Measurements from ENCODE around the gene MFSD8.
"Not testable (repeated sequence)": the region's sequence is repeated elsewhere in the genome, so short reads cannot be mapped to it uniquely, and the experiment has no call there.

Gene MFSD8

GRCh38 chr4:127931836-127932235, 33.1 kb downstream of the MFSD8 start:
- not testable (repeated sequence) for DNase-seq

DNA sequence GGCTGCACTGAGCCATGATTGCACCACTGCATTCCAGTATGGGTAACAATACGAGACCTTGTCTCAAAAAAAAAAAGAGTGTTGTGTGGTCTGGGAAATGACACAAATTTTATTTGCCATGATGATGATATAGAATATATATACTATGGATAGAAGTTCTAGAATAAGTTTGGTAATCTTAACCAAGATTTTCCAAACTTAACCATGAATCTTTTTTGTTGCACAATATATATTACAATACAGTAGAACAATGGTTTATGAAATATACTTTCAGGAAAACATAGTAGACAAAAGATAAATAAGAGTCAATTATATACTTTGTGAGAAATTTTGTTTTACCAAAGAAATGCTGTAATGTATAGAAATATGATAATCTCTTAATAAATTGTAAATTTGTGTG, 34.8 kb downstream of the MFSD8 start:
- no peak for DNase-seq

- not testable (repeated sequence) for DNase-seq
Observed at GRCh38 chr4:127925720-127926119, 39.3 kb downstream of the MFSD8 start.

DNA sequence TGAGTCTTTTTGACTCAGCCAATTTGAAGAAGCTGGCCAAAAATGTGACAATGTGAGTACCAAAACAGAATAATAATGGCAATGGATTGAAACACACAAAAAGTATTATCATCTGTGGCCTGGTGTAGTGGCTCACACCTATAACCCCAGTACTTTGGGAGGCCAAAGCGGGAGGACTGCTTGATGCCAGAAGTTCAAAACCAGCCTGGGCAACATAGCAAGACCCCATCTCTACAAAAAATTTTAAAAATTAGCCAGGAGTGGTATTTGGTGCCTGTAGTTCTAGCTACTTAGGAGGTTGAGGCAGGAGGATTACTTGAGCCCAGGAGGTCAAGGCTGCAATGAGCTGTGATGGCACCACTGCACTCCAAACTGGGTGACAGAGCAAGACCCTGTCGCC, 42.7 kb downstream of the MFSD8 start:
- DNase-seq = no peak

GRCh38 chr4:127920521-127920920, 44.5 kb downstream of the MFSD8 start:
- no peak for DNase-seq

GRCh38 chr4:127917151-127917550, 47.8 kb downstream of the MFSD8 start:
- DNase-seq = no peak

DNA sequence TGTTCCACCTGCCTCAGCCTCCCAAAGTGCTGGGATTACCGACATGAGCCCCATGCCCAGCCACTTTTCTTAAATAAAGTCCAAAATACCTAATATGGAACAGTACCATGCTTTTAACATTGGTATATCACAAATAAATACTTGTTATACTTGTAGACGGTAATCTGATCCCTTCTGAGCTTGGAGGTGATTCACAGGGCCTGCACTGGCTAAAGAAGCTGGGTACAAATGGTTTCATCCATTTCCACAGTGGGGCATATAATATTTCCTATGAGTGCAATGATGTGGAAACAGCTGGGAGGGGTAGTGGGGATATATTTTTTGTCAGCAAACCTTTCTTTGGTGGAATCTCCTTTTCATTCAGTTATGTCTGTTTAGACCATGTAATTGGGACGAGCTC, 48.5 kb downstream of the MFSD8 start:
- no peak for DNase-seq

DNA sequence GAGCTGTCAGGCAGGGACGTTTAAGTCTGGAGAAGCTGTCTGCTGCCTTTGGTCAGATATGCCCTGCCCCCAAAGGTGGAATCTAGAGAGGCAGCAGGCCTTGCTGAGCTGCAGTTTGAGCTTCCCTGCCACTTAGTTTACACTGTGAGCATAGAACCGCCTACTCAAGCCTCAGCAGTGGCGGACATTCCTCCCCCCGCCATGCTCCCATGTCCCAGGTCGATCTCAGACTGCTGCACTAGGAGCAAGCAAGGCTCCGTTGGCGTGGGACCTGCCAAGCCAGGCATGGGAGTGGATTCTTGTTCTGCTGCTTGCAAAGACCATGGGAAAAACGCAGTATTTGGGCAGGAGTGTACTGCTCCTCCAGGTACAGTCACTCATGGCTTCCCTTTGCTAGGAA, 59.9 kb downstream of the MFSD8 start:
- DNase-seq = no peak

- DNase-seq = not testable (repeated sequence)
Observed at GRCh38 chr4:127899682-127900081, 65.3 kb downstream of the MFSD8 start.

DNA sequence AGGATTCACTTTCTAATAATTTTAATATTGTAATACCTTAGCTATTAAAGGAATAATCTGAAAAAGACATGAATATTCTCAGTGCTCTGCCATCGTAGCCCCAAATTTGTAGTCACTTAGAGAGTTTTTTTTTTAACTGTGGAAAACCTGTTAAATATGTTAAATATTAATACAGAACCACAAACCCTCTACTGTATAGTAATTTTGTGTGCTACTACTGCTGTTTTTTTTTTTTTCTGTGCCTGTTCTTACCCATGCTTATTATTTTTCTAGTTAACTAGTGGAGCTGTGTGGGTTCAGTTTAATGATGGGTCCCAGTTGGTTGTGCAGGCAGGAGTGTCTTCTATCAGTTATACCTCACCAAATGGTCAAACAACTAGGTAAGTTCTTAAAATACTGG, 68.4 kb downstream of the MFSD8 start:
- no peak for DNase-seq

DNA sequence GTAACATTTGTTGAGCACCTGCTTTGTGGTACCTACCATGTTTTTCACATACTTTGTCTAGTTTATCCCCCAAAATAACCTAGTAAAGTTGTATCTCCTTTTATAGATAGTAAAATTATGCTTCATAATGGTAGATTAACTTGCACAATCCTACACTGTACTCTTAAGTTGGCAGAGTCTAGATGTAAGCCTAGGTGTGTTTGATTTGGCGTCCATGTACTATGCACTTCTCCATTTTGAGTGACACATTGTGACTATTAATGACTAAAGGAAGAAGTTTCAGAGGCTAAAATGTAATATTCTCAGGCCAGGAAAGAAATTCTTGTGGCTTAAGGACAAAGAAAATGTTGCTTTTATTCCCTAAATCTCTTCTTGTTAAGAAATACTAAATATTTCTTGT, 68.9 kb downstream of the MFSD8 start:
- no peak for DNase-seq

DNA sequence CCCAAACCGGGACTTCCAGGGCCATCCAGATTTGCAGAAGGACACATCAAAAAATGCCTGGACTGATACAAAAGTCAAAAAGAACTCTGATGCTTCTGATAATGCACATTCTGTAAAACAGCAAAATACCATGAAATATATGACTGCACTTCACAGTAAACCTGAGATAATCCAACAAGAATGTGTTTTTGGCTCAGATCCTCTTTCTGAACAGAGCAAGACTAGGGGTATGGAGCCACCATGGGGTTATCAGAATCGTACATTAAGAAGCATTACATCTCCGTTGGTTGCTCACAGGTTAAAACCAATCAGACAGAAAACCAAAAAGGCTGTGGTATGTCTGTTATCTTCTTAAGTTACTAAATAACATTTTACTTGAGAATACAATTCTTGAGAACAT, 75.1 kb downstream of the MFSD8 start:
- DNase-seq = no peak

DNA sequence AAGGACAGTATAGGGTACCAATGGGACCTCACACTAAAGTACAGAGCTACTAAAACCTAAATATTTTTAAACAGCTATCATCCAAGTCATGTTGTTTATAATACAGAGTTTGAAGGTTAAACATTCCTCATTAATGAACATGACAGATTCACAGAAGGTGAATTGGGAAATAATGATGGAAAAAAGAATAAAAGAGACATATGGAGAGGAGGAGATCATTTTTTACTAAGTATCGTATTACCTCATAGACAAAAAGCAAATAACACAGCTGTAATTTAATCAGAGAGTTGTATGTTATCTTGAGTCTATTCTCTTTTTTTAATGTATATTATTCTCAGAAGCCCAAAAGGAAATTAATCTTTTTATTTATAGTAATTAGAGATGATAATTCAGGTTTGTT, 76.4 kb downstream of the MFSD8 start:
- no peak for DNase-seq

DNA sequence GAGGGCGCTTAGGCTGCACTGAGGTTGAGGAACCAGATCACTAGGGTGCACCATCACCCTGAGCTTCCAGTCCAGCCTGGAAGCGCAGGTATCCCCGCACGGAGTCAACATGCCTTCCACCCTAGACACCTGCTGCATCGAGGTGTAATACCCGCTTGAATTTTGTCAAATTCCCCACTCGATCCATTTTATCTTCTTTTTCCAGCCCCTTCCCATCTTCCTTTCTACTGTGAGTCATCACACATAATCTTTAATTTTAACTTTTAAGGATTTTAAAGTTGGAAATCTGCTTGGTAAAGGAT, 83.5 kb downstream of the MFSD8 start:
- no peak for DNase-seq

- DNase-seq = peak; percentile 96
Observed at GRCh38 chr4:127880763-127881562, 84.0 kb downstream of the MFSD8 start, which contains the start of gene PLK4. Gene PLK4 (plus strand): TSS chr4:127880893. CDS start chr4:127881135, 242 bp downstream.

DNA sequence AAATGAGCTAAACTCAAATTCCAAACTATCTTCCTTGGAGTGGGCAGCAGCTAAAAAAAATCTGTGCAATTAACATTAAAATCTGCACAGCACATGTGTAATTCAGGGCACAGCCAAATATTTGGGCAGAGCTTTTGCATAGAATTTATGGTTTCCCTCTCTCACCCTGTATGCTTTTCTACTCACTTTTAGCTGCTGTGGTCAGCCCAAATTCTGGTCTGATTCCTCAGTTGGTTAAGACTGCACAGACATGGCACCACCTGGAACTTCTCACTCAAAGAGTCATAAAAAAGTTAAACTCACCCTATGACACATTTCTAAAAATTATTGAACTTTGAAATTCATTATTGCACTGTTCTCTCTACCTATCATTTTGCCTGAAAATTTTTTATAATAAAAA, 89.2 kb downstream of the MFSD8 start:
- DNase-seq = no peak

GRCh38 chr4:127870688-127871087, 94.3 kb downstream of the MFSD8 start:
- no peak for DNase-seq

- no peak for DNase-seq
Observed at GRCh38 chr4:127870281-127870680, 94.7 kb downstream of the MFSD8 start.

- DNase-seq = no peak
Observed at GRCh38 chr4:127868196-127868595, 96.8 kb downstream of the MFSD8 start.

Measured in stimulated activated CD4-positive, alpha-beta T cell treated with anti-CD3 and anti-CD28 coated beads, Interleukin-1b, Interleukin-23, amount 100 ng/mL, for 48 hours (primary cell).